Stimulated activated naive B cell treated with anti-CD40 and anti-IgM and Interleukin-4, amounts not matched to agents 10 μg/mL and 1 μg/mL and 100 μg/mL, for 72 hours (primary cell): ENCODE measurements around the gene TIE1.

Experiments used
- ATAC-seq, 2 donors: fragments of 150-1000 bp; cut with Tn5 transposase; replicated peaks; 2 replicates each; pipeline ENCODE4 v1.10.0; 2021; ENCODE audit warnings: moderate library complexity in 1 of 2
- DNase-seq: peaks from one replicate; pipeline ENCODE4 v3.0.0; 2021
- H3K27ac Mint-ChIP-seq: one replicate; pipeline ENCODE4 v1.8.0; 2022; ENCODE audit warnings: mild to moderate bottlenecking, mixed read lengths
- H3K27me3 Mint-ChIP-seq, 2 donors: one replicate each; pipeline ENCODE4 v1.8.0; 2022; ENCODE audit warnings: mixed read lengths in 2 of 2
- H3K36me3 Mint-ChIP-seq, 2 donors: one replicate each; pipeline ENCODE4 v1.8.0; 2022; ENCODE audit warnings: mixed read lengths in 2 of 2, mild to moderate bottlenecking in 1 of 2
- H3K4me1 Mint-ChIP-seq, 2 donors: one replicate each; pipeline ENCODE4 v1.8.0; 2022; ENCODE audit warnings: mixed read lengths in 2 of 2, mild to moderate bottlenecking in 1 of 2
- H3K4me3 Mint-ChIP-seq, 2 donors: one replicate each; pipeline ENCODE4 v1.8.0; 2022; ENCODE audit warnings: mild to moderate bottlenecking in 2 of 2, mixed read lengths in 2 of 2, moderate library complexity in 1 of 2
- H3K9me3 Mint-ChIP-seq, 2 donors: one replicate each; pipeline ENCODE4 v1.8.0; 2022; ENCODE audit warnings: mixed read lengths in 2 of 2, mild to moderate bottlenecking in 1 of 2

The TIE1 gene

GRCh38 chr1:43338001-43338400, 37.2 kb downstream of the TIE1 start:
- Mint-ChIP-seq H3K4me3 (no peak overlapping the region), H3K9me3 (no peaks in the 10 kb centered on the region), H3K27ac (no peak overlapping the region), H3K4me1 (no peaks in the 10 kb centered on the region), H3K36me3 (no peaks in the 10 kb centered on the region), H3K27me3 (no peaks in the 10 kb centered on the region)
- ATAC-seq = no peak
- no peak for DNase-seq

- no peaks in the 10 kb centered on the region for H3K4me1 Mint-ChIP-seq
- H3K27ac Mint-ChIP-seq = no peak overlapping the region
- no peaks in the 10 kb centered on the region for H3K27me3 Mint-ChIP-seq
- peaks cover 0 to 1% of the 10 kb centered on the region in 2 donors for H3K36me3 Mint-ChIP-seq
- H3K4me3 Mint-ChIP-seq = no peak overlapping the region
- H3K9me3 Mint-ChIP-seq = no peaks in the 10 kb centered on the region
- ATAC-seq (no peak), DNase-seq (no peak)
Observed at GRCh38 chr1:43339584-43340232, 38.9 kb downstream of the TIE1 start.

- H3K36me3 Mint-ChIP-seq = peaks cover 0 to 1% of the 10 kb centered on the region in 2 donors
- DNase-seq (no peak), ATAC-seq (no peak)
- H3K4me1 Mint-ChIP-seq = peaks cover 0 to 2% of the 10 kb centered on the region in 2 donors
- H3K27me3 Mint-ChIP-seq = no peaks in the 10 kb centered on the region
- H3K4me3 Mint-ChIP-seq = no peak overlapping the region
- no peak overlapping the region for H3K27ac Mint-ChIP-seq
- H3K9me3 Mint-ChIP-seq = no peaks in the 10 kb centered on the region
Observed at GRCh38 chr1:43340559-43340958, 39.8 kb downstream of the TIE1 start.

- DNase-seq (no peak), ATAC-seq (no peak)
- no peak overlapping the region for H3K4me3 Mint-ChIP-seq
- H3K27me3 Mint-ChIP-seq = no peaks in the 10 kb centered on the region
- H3K4me1 Mint-ChIP-seq = peaks cover 8 to 16% of the 10 kb centered on the region in 2 donors
- H3K9me3 Mint-ChIP-seq = no peaks in the 10 kb centered on the region
- peaks cover 0 to 1% of the 10 kb centered on the region in 2 donors for H3K36me3 Mint-ChIP-seq
- H3K27ac Mint-ChIP-seq = no peak overlapping the region
Observed at GRCh38 chr1:43344267-43344850, 43.6 kb downstream of the TIE1 start.

GRCh38 chr1:43345120-43345519, 44.3 kb downstream of the TIE1 start:
- H3K36me3 Mint-ChIP-seq = peaks cover 0 to 1% of the 10 kb centered on the region in 2 donors
- no peak overlapping the region for H3K4me3 Mint-ChIP-seq
- H3K27me3 Mint-ChIP-seq = no peaks in the 10 kb centered on the region
- DNase-seq (no peak), ATAC-seq (no peak)
- peaks cover 15 to 16% of the 10 kb centered on the region in 2 donors for H3K4me1 Mint-ChIP-seq
- H3K27ac Mint-ChIP-seq = peak overlapping the region; percentile 28
- H3K9me3 Mint-ChIP-seq = no peaks in the 10 kb centered on the region

- DNase-seq (no peak), ATAC-seq (no peak)
- Mint-ChIP-seq H3K4me1 (peaks cover 15 to 16% of the 10 kb centered on the region in 2 donors), H3K36me3 (peaks cover 0 to 1% of the 10 kb centered on the region in 2 donors), H3K9me3 (no peaks in the 10 kb centered on the region), H3K4me3 (no peak overlapping the region), H3K27ac (no peak overlapping the region), H3K27me3 (no peaks in the 10 kb centered on the region)
Observed at GRCh38 chr1:43346636-43347035, 45.9 kb downstream of the TIE1 start.

- Mint-ChIP-seq H3K4me1 (peaks cover 16 to 18% of the 10 kb centered on the region in 2 donors), H3K9me3 (no peaks in the 10 kb centered on the region), H3K36me3 (peaks cover 0 to 1% of the 10 kb centered on the region in 2 donors), H3K27ac (peak overlapping the region; percentile 57), H3K27me3 (no peaks in the 10 kb centered on the region), H3K4me3 (peak overlapping the region; percentile 55 to 57)
- no peak for DNase-seq
- ATAC-seq = no peak
Observed at GRCh38 chr1:43348343-43348808, 47.6 kb downstream of the TIE1 start.

GRCh38 chr1:43348809-43349593, 48.2 kb downstream of the TIE1 start:
- Mint-ChIP-seq H3K27me3 (no peaks in the 10 kb centered on the region), H3K4me1 (peaks cover 16 to 18% of the 10 kb centered on the region in 2 donors), H3K9me3 (no peaks in the 10 kb centered on the region), H3K4me3 (peak overlapping the region; percentile 79 to 85), H3K36me3 (no peaks in the 10 kb centered on the region), H3K27ac (peak overlapping the region; percentile 97)
- peak; percentile 86 to 93 for ATAC-seq
- peak; percentile 83 for DNase-seq

GRCh38 chr1:43349594-43350306, 49.0 kb downstream of the TIE1 start:
- H3K9me3 Mint-ChIP-seq = no peaks in the 10 kb centered on the region
- H3K4me1 Mint-ChIP-seq = peaks cover 16 to 18% of the 10 kb centered on the region in 2 donors
- DNase-seq = no peak
- ATAC-seq = peak in 1 of 2 donors; percentile 24
- H3K36me3 Mint-ChIP-seq = peaks cover 3 to 4% of the 10 kb centered on the region in 2 donors
- no peaks in the 10 kb centered on the region for H3K27me3 Mint-ChIP-seq
- H3K4me3 Mint-ChIP-seq = peak overlapping the region; percentile 79 to 85
- H3K27ac Mint-ChIP-seq = peak overlapping the region; percentile 97

- no peaks in the 10 kb centered on the region for H3K27me3 Mint-ChIP-seq
- H3K4me1 Mint-ChIP-seq = peaks cover 10 to 18% of the 10 kb centered on the region in 2 donors
- peaks cover 4 to 5% of the 10 kb centered on the region in 2 donors for H3K36me3 Mint-ChIP-seq
- ATAC-seq = no peak
- no peak for DNase-seq
- H3K4me3 Mint-ChIP-seq = no peak overlapping the region
- H3K27ac Mint-ChIP-seq = peak overlapping the region; percentile 47
- H3K9me3 Mint-ChIP-seq = no peaks in the 10 kb centered on the region
Observed at GRCh38 chr1:43350976-43351375, 50.2 kb downstream of the TIE1 start.

GRCh38 chr1:43351421-43352350, 50.9 kb downstream of the TIE1 start:
- H3K4me3 Mint-ChIP-seq = no peak overlapping the region
- H3K4me1 Mint-ChIP-seq = peaks cover 6 to 18% of the 10 kb centered on the region in 2 donors
- ATAC-seq = no peak
- no peaks in the 10 kb centered on the region for H3K27me3 Mint-ChIP-seq
- peaks cover 4 to 5% of the 10 kb centered on the region in 2 donors for H3K36me3 Mint-ChIP-seq
- DNase-seq = no peak
- no peaks in the 10 kb centered on the region for H3K9me3 Mint-ChIP-seq
- H3K27ac Mint-ChIP-seq = peak overlapping the region; percentile 43

- Mint-ChIP-seq H3K27me3 (no peaks in the 10 kb centered on the region), H3K9me3 (no peaks in the 10 kb centered on the region), H3K27ac (no peak overlapping the region), H3K36me3 (peaks cover 4 to 8% of the 10 kb centered on the region in 2 donors), H3K4me3 (no peak overlapping the region), H3K4me1 (peaks cover 11 to 18% of the 10 kb centered on the region in 2 donors)
- DNase-seq (no peak), ATAC-seq (no peak)
Observed at GRCh38 chr1:43352351-43352705, 51.5 kb downstream of the TIE1 start.

- no peak for ATAC-seq
- no peak overlapping the region for H3K4me3 Mint-ChIP-seq
- no peak overlapping the region for H3K27ac Mint-ChIP-seq
- H3K27me3 Mint-ChIP-seq = no peaks in the 10 kb centered on the region
- peaks cover 4 to 8% of the 10 kb centered on the region in 2 donors for H3K36me3 Mint-ChIP-seq
- no peaks in the 10 kb centered on the region for H3K9me3 Mint-ChIP-seq
- peaks cover 13 to 16% of the 10 kb centered on the region in 2 donors for H3K4me1 Mint-ChIP-seq
- DNase-seq = no peak
Observed at GRCh38 chr1:43352881-43353280, 52.1 kb downstream of the TIE1 start.
